G401 (cell line): ENCODE data around the gene STK38. TPM values are rescaled to one million over a fixed set of nuclear protein-coding genes. Genes with fewer than 3 reads are reported as not detected.
"Not testable (repeated sequence)": the region's sequence is repeated elsewhere in the genome, so short reads cannot be mapped to it uniquely, and the experiment has no call there.

Source experiments
- DNase-seq: peaks from one replicate; pipeline ENCODE4 v3.0.0-alpha.2; 2015; ENCODE audit warnings: low spot score
- in situ Hi-C: cut with HindIII; loops from 2 replicates; pipeline ENCODE4 v1.10.0; 2016; ENCODE audit warnings: low sequenced_read_pairs, mixed read lengths
- total RNA-seq: library from RNA; depleted of rRNA; stranded (reverse); fragments of >200 nt; shearing (Covaris generic); gene quantifications from 2 replicates; pipeline ENCODE4 v1.2.3, GENCODE V29; 2014; rRNA removed

STK38 gene
- total RNA-seq, 1 experiment from 2014 or later, result 19.6 TPM

DNA sequence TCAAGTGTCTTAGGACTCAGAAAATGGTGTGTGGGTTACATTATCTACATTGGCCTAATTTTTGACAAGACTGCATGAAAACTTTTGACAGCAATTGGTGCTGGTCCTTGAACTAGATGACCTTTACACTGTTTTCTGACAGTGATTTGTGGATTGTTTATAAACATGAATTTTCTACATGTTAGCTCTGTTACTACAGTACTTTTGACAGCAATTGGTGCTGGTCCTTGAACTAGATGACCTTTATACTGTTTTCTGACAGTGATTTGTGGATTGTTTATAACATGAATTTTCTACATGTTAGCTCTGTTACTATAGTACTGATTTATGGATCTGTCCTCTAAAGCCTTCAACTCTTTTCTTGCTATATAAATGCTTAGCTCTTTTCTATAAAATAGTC lies 87.8 kb downstream of the STK38 start:
- in situ Hi-C loops, result no loop called here
- no peak for DNase-seq

- DNase-seq, result no peak
- in situ Hi-C loops, result no loop called here
These were observed 91.7 kb downstream of the STK38 start for GRCh38 chr6:36455486-36456027.

DNA sequence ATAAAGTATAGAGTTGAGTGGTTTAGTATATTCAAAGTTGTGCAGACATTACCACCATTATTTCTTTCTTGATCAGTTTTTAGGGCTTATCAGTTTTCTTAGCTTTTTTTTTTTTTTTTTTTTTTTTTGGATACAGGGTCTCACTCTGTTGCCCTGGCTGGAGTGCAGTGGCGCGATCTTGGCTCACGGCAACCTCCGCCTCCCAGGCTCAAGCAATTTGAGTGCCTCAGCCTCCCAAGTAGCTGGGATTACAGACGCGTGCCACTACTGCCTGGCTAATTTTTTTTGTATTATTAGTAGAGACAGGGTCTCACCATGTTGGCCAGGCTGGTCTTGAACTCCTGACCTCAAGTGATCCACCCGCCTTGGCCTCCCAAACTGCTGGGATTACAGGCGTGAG lies 94.4 kb downstream of the STK38 start:
- in situ Hi-C loops, result not testable (repeated sequence)

GRCh38 chr6:36449173-36449572 lies 98.1 kb downstream of the STK38 start:
- in situ Hi-C loops, result loop anchor here (5.0 kb wide), 1 partner anchor 68 kb away; no protein-coding TSS in a partner anchor
- DNase-seq, result not testable (repeated sequence)

More for the DNA sequence above, 94.4 kb downstream of the STK38 start:
- not testable (repeated sequence) for DNase-seq

GRCh38 chr6:36445621-36446020 lies 101.7 kb downstream of the STK38 start:
- no peak for DNase-seq
- in situ Hi-C loops, result loop anchor here (5.0 kb wide), 1 partner anchor 72 kb away; no protein-coding TSS in a partner anchor

DNA sequence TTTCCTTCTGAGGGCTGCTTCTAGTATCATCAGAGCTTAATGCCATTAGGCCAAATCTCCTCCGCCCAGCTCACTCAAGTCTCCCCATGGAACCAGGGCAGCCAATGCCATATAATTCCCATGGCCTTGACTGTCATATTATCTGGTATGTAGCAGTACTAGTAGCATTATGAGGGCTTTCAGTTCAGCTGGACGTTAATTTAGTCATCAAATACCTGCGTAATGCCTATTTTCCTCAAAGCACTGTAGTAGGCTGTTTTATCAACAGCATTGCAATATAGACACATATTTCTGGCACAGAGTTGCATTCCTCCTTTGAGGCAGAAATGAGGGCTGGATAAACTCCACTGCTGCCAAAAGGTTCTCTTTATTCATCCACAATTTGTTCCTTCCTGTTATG lies 102.8 kb downstream of the STK38 start:
- in situ Hi-C loops, result no loop called here
- DNase-seq, result peak; percentile 19

Other genes starting within 250 kb of the STK38 start
- gene BNIP5, start 210.6 kb downstream of the STK38 start, total RNA-seq, result not detected in 2 replicates
- 1.7 and 2.7 TPM in 2 replicates for gene ETV7, start 159.8 kb downstream of the STK38 start, total RNA-seq
- gene PXT1, start 104.6 kb downstream of the STK38 start, total RNA-seq, result not detected in 2 replicates
- gene KCTD20, start 104.5 kb downstream of the STK38 start, total RNA-seq, result 68.6 and 91.6 TPM in 2 replicates
- 342 and 464 TPM in 2 replicates for gene SRSF3, start 46.9 kb upstream of the STK38 start, total RNA-seq
- 105 and 117 TPM in 2 replicates for gene CDKN1A, start 131.2 kb upstream of the STK38 start, total RNA-seq
- 0.06 TPM in 1 of 2 replicates, not detected in the other for gene RAB44, start 150.3 kb upstream of the STK38 start, total RNA-seq